HG03159 (cell line): ENCODE results near the gene SCP2.
"Not testable (repeated sequence)": the region's sequence is repeated elsewhere in the genome, so short reads cannot be mapped to it uniquely, and the experiment has no call there.

ENCODE experiments used
- ATAC-seq: cut with Tn5 transposase; IDR thresholded peaks from one replicate; pipeline ENCODE4 v1.9.1; 2021; ENCODE audit warnings: mild to moderate bottlenecking, moderate library complexity; ENCODE audit not compliant: unreplicated experiment

Gene SCP2

GRCh38 chr1:52916241-52916975, 10.7 kb upstream of the SCP2 start:
- no peak for ATAC-seq

- no peak for ATAC-seq
Observed at GRCh38 chr1:52917156-52917555, 9.9 kb upstream of the SCP2 start.

- no peak for ATAC-seq
Observed at GRCh38 chr1:52917581-52917980, 9.5 kb upstream of the SCP2 start.

GRCh38 chr1:52918201-52918600, 8.9 kb upstream of the SCP2 start:
- ATAC-seq: no peak

GRCh38 chr1:52919051-52919722, 7.9 kb upstream of the SCP2 start:
- no peak for ATAC-seq

GRCh38 chr1:52919723-52920483, 7.2 kb upstream of the SCP2 start:
- ATAC-seq: no peak

- no peak for ATAC-seq
Observed at GRCh38 chr1:52920791-52921291, 6.2 kb upstream of the SCP2 start.

- ATAC-seq: no peak
Observed at GRCh38 chr1:52925571-52926005, 1.5 kb upstream of the SCP2 start.

- peak; percentile 30 for ATAC-seq
Observed at GRCh38 chr1:52926864-52927211, 238 bp upstream of the SCP2 start.

- no peak for ATAC-seq
Observed at GRCh38 chr1:52928015-52928404, 934 bp downstream of the SCP2 start.

- no peak for ATAC-seq
Observed at GRCh38 chr1:52929019-52929418, 1.9 kb downstream of the SCP2 start.

- ATAC-seq: no peak
Observed at GRCh38 chr1:52937433-52938182, 10.5 kb downstream of the SCP2 start.

- ATAC-seq: no peak
Observed at GRCh38 chr1:52938183-52938451, 11.0 kb downstream of the SCP2 start.

GRCh38 chr1:52943876-52944416, 16.9 kb downstream of the SCP2 start:
- no peak for ATAC-seq

- no peak for ATAC-seq
Observed at GRCh38 chr1:52944566-52944965, 17.5 kb downstream of the SCP2 start.

- no peak for ATAC-seq
Observed at GRCh38 chr1:52947490-52947889, 20.4 kb downstream of the SCP2 start.

- not testable (repeated sequence) for ATAC-seq
Observed at GRCh38 chr1:52949602-52950001, 22.5 kb downstream of the SCP2 start.

GRCh38 chr1:52952112-52952511, 25.0 kb downstream of the SCP2 start:
- ATAC-seq: no peak

GRCh38 chr1:52955129-52955970, 28.3 kb downstream of the SCP2 start:
- no peak for ATAC-seq

- no peak for ATAC-seq
Observed at GRCh38 chr1:52963101-52963500, 36.0 kb downstream of the SCP2 start.
